Chondrocyte (in vitro differentiated cells): ENCODE measurements around the gene TMEM208. TPM values are rescaled to one million over a fixed set of nuclear protein-coding genes. Genes with fewer than 3 reads are reported as not detected.

Source experiments
- DNase-seq: peaks from one replicate; pipeline ENCODE4 v3.0.0; 2021; ENCODE audit warnings: mixed read lengths, low spot score
- H3K27ac Mint-ChIP-seq: one replicate; pipeline ENCODE4 v1.8.0; 2021; ENCODE audit warnings: mild to moderate bottlenecking, moderate library complexity, mixed read lengths; ENCODE audit not compliant: unreplicated experiment
- H3K27me3 Mint-ChIP-seq: 2 replicates; pipeline ENCODE4 v1.8.0; 2021; ENCODE audit warnings: low read depth, mixed read lengths
- H3K36me3 Mint-ChIP-seq: 2 replicates; pipeline ENCODE4 v1.8.0; 2021; ENCODE audit warnings: low read depth, mixed read lengths
- H3K4me1 Mint-ChIP-seq: 2 replicates; pipeline ENCODE4 v1.8.0; 2021; ENCODE audit warnings: low read depth, mild to moderate bottlenecking, mixed read lengths
- H3K4me3 Mint-ChIP-seq: one replicate; pipeline ENCODE4 v1.8.0; 2021; ENCODE audit warnings: mild to moderate bottlenecking, moderate library complexity, mixed read lengths; ENCODE audit not compliant: unreplicated experiment
- H3K9me3 Mint-ChIP-seq: 2 replicates; pipeline ENCODE4 v1.8.0; 2021; ENCODE audit warnings: low read depth, mixed read lengths
- CTCF ChIP-seq: fragments of 200-600 bp; sonication (generic); IDR thresholded peaks from 2 replicates; pipeline ENCODE4 v1.5.0; 2021; ENCODE audit warnings: antibody characterized with exemption, mild to moderate bottlenecking, moderate library complexity
- total RNA-seq: library from RNA; stranded (reverse); gene quantifications from 3 replicates; pipeline ENCODE4 v1.2.1, GENCODE V29; 2021

Gene TMEM208
- total RNA-seq, 1 donor from 2014 or later: 43.2 TPM

GRCh38 chr16:67201411-67202345 lies 25.3 kb upstream of the TMEM208 start:
- TF ChIP-seq CTCF: no peak
- Mint-ChIP-seq H3K36me3 (peaks cover 9% of the 10 kb centered on the region), H3K4me3 (no peak overlapping the region), H3K9me3 (no peaks in the 10 kb centered on the region), H3K27me3 (no peaks in the 10 kb centered on the region), H3K27ac (no peak overlapping the region), H3K4me1 (peaks cover 9% of the 10 kb centered on the region)
- DNase-seq: no peak

- TF ChIP-seq CTCF: no peak
- H3K36me3 Mint-ChIP-seq: peaks cover 4% of the 10 kb centered on the region
- DNase-seq: no peak
- H3K27ac Mint-ChIP-seq: no peak overlapping the region
- no peaks in the 10 kb centered on the region for H3K9me3 Mint-ChIP-seq
- no peak overlapping the region for H3K4me3 Mint-ChIP-seq
- H3K27me3 Mint-ChIP-seq: no peaks in the 10 kb centered on the region
- H3K4me1 Mint-ChIP-seq: peaks cover 12% of the 10 kb centered on the region
These were observed 24.5 kb upstream of the TMEM208 start for GRCh38 chr16:67202426-67202825.

GRCh38 chr16:67202956-67203493 lies 23.9 kb upstream of the TMEM208 start:
- DNase-seq: no peak
- H3K4me1 Mint-ChIP-seq: peaks cover 16% of the 10 kb centered on the region
- H3K4me3 Mint-ChIP-seq: no peak overlapping the region
- no peak overlapping the region for H3K27ac Mint-ChIP-seq
- peaks cover 3% of the 10 kb centered on the region for H3K36me3 Mint-ChIP-seq
- no peaks in the 10 kb centered on the region for H3K9me3 Mint-ChIP-seq
- no peaks in the 10 kb centered on the region for H3K27me3 Mint-ChIP-seq
- no peak for TF ChIP-seq CTCF

GRCh38 chr16:67204076-67204475 lies 22.9 kb upstream of the TMEM208 start:
- no peak for TF ChIP-seq CTCF
- H3K36me3 Mint-ChIP-seq: no peaks in the 10 kb centered on the region
- DNase-seq: no peak
- no peak overlapping the region for H3K27ac Mint-ChIP-seq
- no peaks in the 10 kb centered on the region for H3K27me3 Mint-ChIP-seq
- H3K9me3 Mint-ChIP-seq: no peaks in the 10 kb centered on the region
- peaks cover 13% of the 10 kb centered on the region for H3K4me1 Mint-ChIP-seq
- no peak overlapping the region for H3K4me3 Mint-ChIP-seq

- peaks cover 13% of the 10 kb centered on the region for H3K4me1 Mint-ChIP-seq
- H3K4me3 Mint-ChIP-seq: no peak overlapping the region
- H3K27ac Mint-ChIP-seq: no peak overlapping the region
- no peaks in the 10 kb centered on the region for H3K27me3 Mint-ChIP-seq
- DNase-seq: no peak
- H3K36me3 Mint-ChIP-seq: peaks cover 2% of the 10 kb centered on the region
- H3K9me3 Mint-ChIP-seq: no peaks in the 10 kb centered on the region
- no peak for TF ChIP-seq CTCF
These were observed 20.6 kb upstream of the TMEM208 start for GRCh38 chr16:67206129-67206837.
